Left renal cortex interstitium (tissue), 4 donors: ENCODE measurements around the gene PSMC3. TPM values are rescaled to one million over a fixed set of nuclear protein-coding genes. Genes with fewer than 3 reads are reported as not detected.

Source experiments
- DNase-seq, 4 donors: peaks; one replicate each; pipeline ENCODE4 v3.0.0-alpha.2; 2013; ENCODE audit warnings: low read depth in 4 of 4, low spot score in 2 of 4, missing footprints in 1 of 4
- polyA plus RNA-seq, 4 donors: library from polyadenylated mRNA; unstranded; fragments of 120-200 nt; gene quantifications; one replicate each; pipeline ENCODE4 v1.2.1, GENCODE V29; 2013; ENCODE audit not compliant: insufficient read length in 4 of 4

Gene PSMC3
- polyA plus RNA-seq, 4 donors = 126 to 176 (median 155) TPM

GRCh38 chr11:47395223-47396048 is 30.8 kb downstream of the PSMC3 start:
- DNase-seq = no peak

- no peak for DNase-seq
Observed at GRCh38 chr11:47394322-47395222, 31.7 kb downstream of the PSMC3 start.

GRCh38 chr11:47394050-47394321 is 32.3 kb downstream of the PSMC3 start:
- no peak for DNase-seq

DNA sequence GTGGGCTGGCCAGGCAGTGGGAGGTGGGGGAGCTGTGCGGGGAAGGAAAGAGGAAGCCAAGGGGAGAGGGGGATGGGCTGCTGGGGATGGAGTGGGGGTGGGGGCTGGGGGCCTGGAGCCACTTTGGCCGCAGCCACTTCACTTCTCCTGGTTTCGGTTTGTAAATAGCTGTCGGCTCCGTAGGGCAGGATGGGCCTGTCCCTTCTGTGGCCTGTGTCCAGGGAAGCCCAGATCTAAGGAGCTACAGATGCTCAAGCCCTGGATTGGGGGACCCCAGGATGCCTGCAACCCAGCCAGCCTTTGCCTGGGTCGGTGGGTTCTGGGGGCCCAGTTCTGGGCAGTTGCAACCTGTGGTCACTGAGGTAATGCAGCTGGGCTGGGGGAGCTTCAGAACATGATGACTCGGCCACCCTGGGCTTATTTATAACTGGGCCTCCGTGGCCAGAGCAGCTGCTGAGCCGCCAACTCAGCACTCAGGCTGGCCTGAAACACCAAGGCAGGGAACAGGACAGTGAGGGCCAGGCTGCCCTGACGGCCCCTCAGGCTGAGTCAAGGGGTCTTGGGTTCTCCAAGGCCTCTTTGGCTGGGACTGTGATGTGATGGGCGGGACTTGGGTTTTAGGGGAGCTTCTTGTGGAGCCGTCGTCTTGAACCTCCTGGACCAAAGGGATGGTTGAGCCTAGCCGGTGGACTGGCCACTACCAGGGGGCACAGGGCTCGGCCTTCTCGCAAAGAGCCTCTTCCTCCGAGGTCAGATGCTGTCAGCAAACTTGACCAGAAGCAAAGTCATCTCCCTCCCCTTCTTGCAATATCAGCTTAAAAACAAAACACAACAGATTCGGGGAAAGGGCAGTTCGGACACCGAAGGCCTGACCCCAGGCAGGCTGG is 32.8 kb downstream of the PSMC3 start:
- no peak for DNase-seq

DNA sequence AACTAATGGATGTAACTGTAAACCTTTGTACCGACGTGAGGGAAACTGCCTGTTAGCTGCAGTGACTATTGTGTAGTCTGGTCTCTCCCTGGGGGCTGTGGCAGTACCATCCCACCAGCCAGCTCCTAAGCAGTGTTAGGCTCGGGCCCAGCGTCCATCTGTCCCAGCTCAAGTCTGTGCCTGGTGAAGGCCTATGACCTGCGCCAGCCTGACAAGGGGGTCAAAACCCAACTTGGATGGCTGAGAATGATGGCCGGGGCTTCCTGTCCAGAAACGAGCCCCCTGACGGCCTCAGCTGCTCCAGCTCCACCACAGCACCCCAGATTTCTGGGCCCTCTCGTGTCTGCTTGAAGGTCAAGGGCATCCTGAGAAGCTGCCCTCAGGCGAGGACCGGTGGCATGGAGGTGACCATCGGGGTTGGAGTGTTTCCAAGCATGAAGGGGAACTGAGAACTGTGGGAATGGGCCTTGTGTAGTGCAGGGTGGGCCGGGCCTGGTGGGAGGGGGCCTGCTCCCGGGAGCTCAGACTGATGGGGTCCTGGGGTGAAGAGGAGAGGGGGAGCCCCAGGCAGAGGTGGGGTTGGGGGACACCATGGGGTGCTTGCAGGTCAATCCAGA is 33.6 kb downstream of the PSMC3 start:
- DNase-seq = no peak

- no peak for DNase-seq
Observed at GRCh38 chr11:47391711-47392432, 34.4 kb downstream of the PSMC3 start.

DNA sequence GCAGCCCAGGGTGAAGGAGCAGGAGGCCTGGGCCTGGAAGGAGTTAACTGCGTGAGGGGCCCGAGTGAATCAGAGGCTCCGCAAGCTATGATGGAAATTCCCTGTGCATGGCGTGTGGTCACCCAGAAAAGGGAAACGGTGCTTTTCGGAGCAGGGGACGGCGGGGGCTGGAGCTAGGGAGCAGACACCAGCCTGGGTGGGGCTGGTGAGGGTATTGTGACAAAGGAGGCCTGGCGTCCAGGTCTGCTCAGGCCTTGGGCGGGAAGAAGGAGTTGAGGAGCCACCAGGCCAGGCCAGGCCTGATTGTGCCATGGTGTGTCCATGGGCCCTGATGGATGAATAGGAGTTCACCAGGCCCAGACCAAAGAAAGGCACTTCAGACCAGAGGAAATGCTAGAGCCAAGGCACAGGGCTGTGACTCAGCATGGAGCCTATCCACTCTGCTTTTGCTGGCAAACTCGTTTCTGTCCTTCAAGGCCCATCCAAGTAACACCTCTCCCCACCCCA is 35.1 kb downstream of the PSMC3 start:
- DNase-seq = no peak

GRCh38 chr11:47390422-47390760 is 35.8 kb downstream of the PSMC3 start:
- no peak for DNase-seq

DNA sequence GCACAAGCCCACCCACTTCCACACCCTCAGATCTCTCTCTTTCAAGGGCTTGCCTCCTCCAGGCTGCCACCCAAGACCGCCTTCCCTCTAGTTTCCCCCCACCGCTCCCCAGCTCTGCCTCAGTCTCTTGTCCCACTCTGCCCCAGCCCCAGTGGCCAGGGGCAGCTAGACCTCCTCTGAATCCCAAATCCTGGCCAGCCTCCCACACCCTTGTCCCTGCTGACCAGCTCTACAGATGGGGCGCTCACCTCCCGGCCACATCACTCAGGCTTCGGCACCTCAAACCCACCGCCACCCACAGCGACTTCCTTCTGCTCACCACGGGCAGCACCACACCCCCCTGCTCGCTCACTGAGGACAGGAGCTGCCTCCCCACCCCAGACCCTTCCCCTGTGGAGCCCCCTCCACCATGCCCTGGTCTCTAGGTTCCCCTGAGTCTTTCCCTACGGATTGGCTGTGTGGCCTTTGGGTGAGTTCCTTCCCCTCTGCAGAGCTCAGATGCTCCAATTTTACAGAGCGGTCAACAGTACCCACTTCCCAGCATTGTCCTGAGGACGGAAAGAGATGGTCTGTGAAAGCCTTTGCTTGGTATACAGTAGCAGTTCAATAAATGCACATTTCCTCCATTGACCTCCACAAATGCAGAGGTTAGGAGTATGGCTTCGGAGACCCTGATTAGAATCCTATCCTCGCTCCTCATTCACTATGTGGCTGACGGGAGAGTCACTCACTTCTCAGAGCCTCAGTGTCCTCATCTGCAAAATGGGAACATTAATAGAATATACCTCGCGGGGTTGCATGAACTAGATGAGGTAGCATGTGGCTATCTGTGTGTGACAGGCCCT is 36.4 kb downstream of the PSMC3 start:
- DNase-seq = no peak

DNA sequence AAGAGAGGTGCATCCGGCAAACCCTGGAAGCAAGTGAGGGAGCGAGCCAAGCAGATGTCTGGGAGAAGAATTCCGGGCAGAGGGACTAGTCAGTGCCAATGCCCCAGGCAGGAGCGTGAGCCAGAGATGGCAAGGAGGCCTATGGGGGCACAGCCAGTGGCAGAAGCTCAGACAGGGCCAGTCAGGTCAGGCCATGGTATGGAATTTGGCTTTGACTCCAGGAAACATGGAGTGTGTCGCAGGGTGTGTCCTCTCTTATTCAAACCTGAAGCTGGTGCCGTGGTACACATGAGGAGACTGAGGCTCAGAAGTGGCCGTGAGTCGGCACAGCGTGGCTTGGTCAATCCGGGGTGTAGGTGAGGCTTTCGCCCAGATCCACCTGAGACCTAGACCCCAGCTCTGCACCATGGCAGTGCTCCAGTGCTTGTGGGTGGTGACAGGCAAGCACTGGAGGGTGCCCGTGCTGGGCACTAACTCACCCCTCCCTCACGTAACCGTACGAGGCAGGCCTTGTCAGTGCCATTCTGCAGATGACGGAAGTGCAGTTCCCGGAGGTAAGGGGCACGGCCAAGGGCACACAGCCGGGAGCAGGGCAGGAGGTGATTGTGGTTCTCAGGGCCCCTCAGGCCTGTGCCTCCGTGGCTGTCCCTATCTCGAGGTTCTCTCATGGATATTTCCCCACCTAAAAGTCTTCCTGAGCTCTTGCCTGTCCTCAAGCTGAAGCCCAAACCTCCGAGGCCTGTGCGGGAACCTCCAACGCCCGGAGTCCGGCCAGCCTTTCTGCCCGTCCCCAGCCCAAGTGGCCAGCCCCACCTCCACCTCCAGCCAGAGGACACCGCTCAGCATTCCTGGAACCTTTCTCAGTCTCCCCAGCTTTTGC is 37.3 kb downstream of the PSMC3 start:
- no peak for DNase-seq

GRCh38 chr11:47387944-47388696 is 38.1 kb downstream of the PSMC3 start:
- DNase-seq = no peak

DNA sequence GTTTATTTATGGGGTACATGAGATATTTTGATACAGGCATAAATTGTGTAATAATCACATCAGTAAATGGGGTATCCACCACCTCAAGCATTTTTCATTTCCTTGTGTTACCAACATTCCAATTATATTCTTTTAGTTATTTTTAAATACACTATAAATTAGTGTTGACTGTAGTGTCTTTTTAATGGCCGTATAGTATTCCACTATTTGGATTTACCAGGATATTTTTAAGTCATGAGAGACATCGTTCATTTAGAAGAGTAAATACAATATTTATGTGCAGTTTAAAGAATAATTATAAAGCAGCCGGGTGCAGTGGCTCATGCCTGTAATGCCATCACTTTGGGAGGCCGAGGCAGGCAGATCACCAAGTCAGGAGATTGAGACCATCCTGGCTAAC is 41.7 kb downstream of the PSMC3 start:
- no peak for DNase-seq

- DNase-seq = no peak
Observed at GRCh38 chr11:47383071-47383470, 43.2 kb downstream of the PSMC3 start.

GRCh38 chr11:47380078-47380477 is 46.2 kb downstream of the PSMC3 start:
- no peak for DNase-seq

DNA sequence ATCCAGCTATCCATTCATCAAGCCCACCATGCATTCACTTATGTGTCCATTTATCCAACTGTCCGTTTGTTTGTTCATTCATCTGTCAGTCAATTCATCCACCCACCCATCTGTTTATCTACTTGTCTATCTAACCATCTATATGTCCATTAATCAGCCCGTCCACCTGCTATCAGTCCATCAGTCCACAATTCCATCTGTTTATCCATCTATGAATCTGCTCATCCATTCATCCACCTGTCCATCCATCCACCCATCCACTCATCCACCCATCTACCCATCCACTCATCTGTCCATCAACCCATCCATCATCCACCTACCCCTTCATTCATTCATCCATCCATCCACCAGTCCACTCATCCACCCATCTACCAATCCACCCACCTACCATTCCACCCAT is 46.9 kb downstream of the PSMC3 start:
- DNase-seq = no peak

DNA sequence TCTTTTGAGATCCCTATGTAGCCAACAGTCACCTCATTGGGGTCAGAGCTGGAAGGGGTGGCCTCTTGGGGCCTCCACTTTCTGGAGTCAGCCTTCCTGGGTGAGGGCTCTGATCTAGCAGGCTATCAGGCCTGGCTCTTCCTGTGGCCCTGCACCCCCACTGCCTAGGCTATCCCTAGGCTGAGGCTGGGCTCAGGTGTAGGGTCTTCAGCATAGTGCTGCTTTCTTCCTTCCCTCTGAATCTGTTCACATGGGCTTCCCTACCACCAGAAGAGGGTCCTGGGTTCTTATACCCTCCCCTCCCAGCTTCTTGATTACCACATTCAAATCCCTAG is 47.4 kb downstream of the PSMC3 start:
- DNase-seq = no peak
